HepG2 (cell line): Measurements from ENCODE around the gene IFITM10. TPM values are rescaled to one million over a fixed set of nuclear protein-coding genes. Genes with fewer than 3 reads are reported as not detected.

Source experiments
- ATAC-seq: fragments of 200-7000 bp; cut with Tn5 transposase; 3 replicates; pipeline ENCODE4 v1.9.1; 2020; ENCODE audit warnings: mild to moderate bottlenecking, moderate library complexity
- BruUV-seq: library from RNA; stranded (reverse); fragments of 400-500 nt; replicated peaks from 2 replicates; lab custom pipeline; 2021; lab: Mats Ljungman, UMichigan
- CTCF ChIA-PET: fragments of 300-600 bp; formaldehyde crosslinking; extraction: SDS; loops from one replicate; lab custom pipeline; 2021; ENCODE audit warnings: low total read pairs, inconsistent platforms, low intra/inter-chr PET ratio; lab: Yijun Ruan, JAX
- POLR2A ChIA-PET: fragments of 350-600 bp; sonication (Branson Sonifier 250); formaldehyde crosslinking; loops from one replicate; lab custom pipeline; 2020; ENCODE audit warnings: antibody characterized with exemption, inconsistent platforms; lab: Yijun Ruan, JAX
- DNase-seq: peaks from one replicate; pipeline ENCODE4 v3.0.0-alpha.2; 2015; ENCODE audit warnings: low spot score
- FAIRE-seq: peaks from 3 replicates; lab custom pipeline; 2011; peaks lifted over from hg19 to GRCh38; lab: Jason Lieb, UNC
- H2AFZ ChIP-seq: one replicate; pipeline ENCODE4 v1.6.1; 2011; ENCODE audit warnings: low read length, inconsistent platforms
- H3K27ac ChIP-seq: fragments of 300-600 bp; 3 replicates; pipeline ENCODE4 v1.8.0; 2011; ENCODE audit warnings: mixed run types, mild to moderate bottlenecking, mixed read lengths, low read length, inconsistent platforms; ENCODE audit not compliant: insufficient read depth; ENCODE audit errors: extremely low read length
- H3K27me3 ChIP-seq, 2 experiments: fragments of 200-600 bp in 1 of 2; 2 replicates in 1 of 2; 3 replicates in 1 of 2; pipeline versions ENCODE4 v1.6.0 to v1.8.0; 2011; ENCODE audit warnings: low read length in 2 of 2, mild to moderate bottlenecking in 2 of 2, moderate library complexity in 2 of 2, inconsistent platforms in 1 of 2; ENCODE audit not compliant: insufficient read depth in 2 of 2, control insufficient read depth in 1 of 2
- H3K36me3 ChIP-seq, 2 experiments: fragments of 200-600 bp in 1 of 2; replicated peaks in 1 of 2; 2 replicates in 1 of 2; 3 replicates in 1 of 2; pipeline versions ENCODE4 v1.5.1 to v1.8.0; 2011; ENCODE audit warnings: low read length in 2 of 2, inconsistent platforms in 1 of 2; ENCODE audit not compliant: insufficient read depth in 2 of 2, control insufficient read depth in 1 of 2
- H3K4me1 ChIP-seq: 2 replicates; pipeline ENCODE4 v1.5.1; 2012; ENCODE audit warnings: low read length, inconsistent platforms; ENCODE audit not compliant: insufficient read depth
- H3K4me2 ChIP-seq: 2 replicates; pipeline ENCODE4 v1.6.0; 2011; ENCODE audit warnings: low read depth, low read length, inconsistent platforms
- H3K4me3 ChIP-seq, 3 experiments: fragments of 200-600 bp in 1 of 3; sonication (generic), shearing (Covaris generic) in 1 of 3; replicated peaks in 1 of 3; 2 replicates each; pipeline ENCODE4 v1.5.1; 2011 to 2016; ENCODE audit warnings: low read length in 3 of 3, inconsistent platforms in 2 of 3, low read depth in 2 of 3, mild to moderate bottlenecking in 2 of 3, control low read depth in 1 of 3, mixed read lengths in 1 of 3; ENCODE audit not compliant: insufficient read depth in 1 of 3
- H3K79me2 ChIP-seq: one replicate; pipeline ENCODE4 v1.6.1; 2011; ENCODE audit warnings: low read length, inconsistent platforms; ENCODE audit not compliant: insufficient read depth
- H3K9ac ChIP-seq: 2 replicates; pipeline ENCODE4 v1.6.0; 2011; ENCODE audit warnings: mild to moderate bottlenecking, low read depth, low read length, inconsistent platforms; ENCODE audit not compliant: insufficient read depth
- H3K9me3 ChIP-seq: 2 replicates; pipeline ENCODE4 v1.5.1; 2012; ENCODE audit warnings: mild to moderate bottlenecking, low read length
- H4K20me1 ChIP-seq: 2 replicates; pipeline ENCODE4 v1.6.0; 2011; ENCODE audit warnings: inconsistent platforms, mild to moderate bottlenecking, low read length, moderate library complexity; ENCODE audit not compliant: insufficient read depth
- HCFC1 ChIP-seq: fragments of 150-350 bp; IDR thresholded peaks from 2 replicates; pipeline ENCODE4 v1.6.1; 2014; ENCODE audit warnings: low read depth, low read length
- HNRNPUL1 ChIP-seq: fragments of 200-400 bp; formaldehyde crosslinking; IDR thresholded peaks from 2 replicates; pipeline ENCODE4 v1.6.1; 2017; ENCODE audit warnings: low read depth, mild to moderate bottlenecking, low read length, moderate library complexity
- NCOA2 ChIP-seq: sonication (generic); formaldehyde crosslinking; IDR thresholded peaks from 2 replicates; pipeline ENCODE4 v1.8.0; 2022; ENCODE audit warnings: inconsistent platforms
- RBFOX2 ChIP-seq: fragments of 200-400 bp; formaldehyde crosslinking; IDR thresholded peaks from 2 replicates; pipeline ENCODE4 v1.6.1; 2017; ENCODE audit warnings: low read depth, mild to moderate bottlenecking, low read length
- SIX1 ChIP-seq: sonication (generic); formaldehyde crosslinking; IDR thresholded peaks from 2 replicates; pipeline ENCODE4 v1.4.0; 2020; ENCODE audit warnings: missing genetic modification reagents, borderline replicate concordance
- SP4 ChIP-seq: sonication (generic); formaldehyde crosslinking; IDR thresholded peaks from 2 replicates; pipeline ENCODE4 v1.8.1; 2023; ENCODE audit warnings: mild to moderate bottlenecking, missing genetic modification reagents
- ZNF317 ChIP-seq: sonication (generic); formaldehyde crosslinking; IDR thresholded peaks from 2 replicates; pipeline ENCODE4 v1.5.0; 2020; ENCODE audit warnings: mild to moderate bottlenecking, missing genetic modification reagents
- ZNF382 ChIP-seq: sonication (generic); formaldehyde crosslinking; IDR thresholded peaks from 2 replicates; pipeline ENCODE4 v1.5.0; 2020; ENCODE audit warnings: missing genetic modification reagents, mild to moderate bottlenecking, borderline replicate concordance
- ZNF615 ChIP-seq: sonication (generic); formaldehyde crosslinking; IDR thresholded peaks from 2 replicates; pipeline ENCODE4 v1.5.0; 2020; ENCODE audit warnings: mild to moderate bottlenecking, missing genetic modification reagents, borderline replicate concordance
- ZNF780A ChIP-seq: sonication (generic); formaldehyde crosslinking; IDR thresholded peaks from 2 replicates; pipeline ENCODE4 v1.8.0; 2022; ENCODE audit warnings: mild to moderate bottlenecking, missing genetic modification reagents, moderate library complexity
- ZSCAN25 ChIP-seq: sonication (generic); formaldehyde crosslinking; IDR thresholded peaks from 2 replicates; pipeline ENCODE4 v1.8.0; 2022; ENCODE audit warnings: mild to moderate bottlenecking, missing genetic modification reagents
- WGBS: methylation state at CpG from one replicate; pipeline ENCODE4 v1.1.6; 2017; ENCODE audit warnings: low lambda C conversion rate; 5-methylcytosine and 5-hydroxymethylcytosine counted together
- in situ Hi-C: cut with HindIII; loops from 2 replicates; pipeline ENCODE4 v1.10.0; 2017; ENCODE audit warnings: low pct_unique_long_range_greater_than_20kb; ENCODE audit not compliant: extremely low pct_ligation_motif_present
- intact Hi-C: fragments of 100-400 bp; cut with micrococcal nuclease; formaldehyde crosslinking; loops from one replicate; pipeline ENCODE4 v1.10.0; 2022; ENCODE audit not compliant: unreplicated experiment
- polyA plus RNA-seq, 8 experiments: library from polyadenylated mRNA; depleted of rRNA in 3 of 8; stranded (reverse) in 7 of 8; unstranded in 1 of 8; fragments of >200 nt; fragmentation: Illumina TruSeq in 4 of 8; extraction: Trizol in 4 of 8; gene quantifications; 2 replicates each; pipeline versions ENCODE4 v1.2.1 to v1.2.3, GENCODE V29; 2011 to 2016; ENCODE audit warnings: low read depth in 4 of 8, missing spikeins in 1 of 8, mixed read lengths in 1 of 8; ENCODE audit not compliant: insufficient read depth in 1 of 8
- total RNA-seq, 5 experiments: library from RNA; depleted of rRNA; stranded (reverse); fragments of >200 nt; fragmentation: Illumina TruSeq; extraction: Trizol; gene quantifications; 2 replicates each; pipeline ENCODE4 v1.2.3, GENCODE V29; 2016; ENCODE audit warnings: low read depth in 1 of 5
- TF ChIP-seq, protein P1 (sequence below), 2 experiments: sonication (generic) in 1 of 2; formaldehyde crosslinking in 1 of 2; IDR thresholded peaks; 2 replicates each; pipeline versions ENCODE4 v1.4.0 to v1.6.1; 2018 to 2020; ENCODE audit warnings: missing genetic modification reagents in 2 of 2, borderline replicate concordance in 1 of 2, low read depth in 1 of 2, mild to moderate bottlenecking in 1 of 2, missing biosample characterization in 1 of 2
- TF ChIP-seq, protein P2 (sequence below): sonication (generic); formaldehyde crosslinking; IDR thresholded peaks from 2 replicates; pipeline ENCODE4 v1.4.0; 2020; ENCODE audit warnings: missing genetic modification reagents
- TF ChIP-seq, protein P3 (sequence below), 2 experiments: sonication (generic) in 1 of 2; formaldehyde crosslinking in 1 of 2; IDR thresholded peaks; 2 replicates each; pipeline versions ENCODE4 v1.5.1 to v1.6.1; 2011 to 2020; ENCODE audit warnings: borderline replicate concordance in 1 of 2, low read depth in 1 of 2, low read length in 1 of 2, mild to moderate bottlenecking in 1 of 2, missing genetic modification reagents in 1 of 2, moderate library complexity in 1 of 2
- TF ChIP-seq, protein P4 (sequence below): IDR thresholded peaks from 2 replicates; pipeline ENCODE4 v1.6.1; 2012; ENCODE audit warnings: low read depth, low read length, improper control_type of control experiment

The IFITM10 gene
- total and polyA plus RNA-seq, 2 of the 13 experiments (the other 11 are each of a cell fraction or from before 2014, with no cell fraction given), result 0.09 to 0.13 TPM

DNA sequence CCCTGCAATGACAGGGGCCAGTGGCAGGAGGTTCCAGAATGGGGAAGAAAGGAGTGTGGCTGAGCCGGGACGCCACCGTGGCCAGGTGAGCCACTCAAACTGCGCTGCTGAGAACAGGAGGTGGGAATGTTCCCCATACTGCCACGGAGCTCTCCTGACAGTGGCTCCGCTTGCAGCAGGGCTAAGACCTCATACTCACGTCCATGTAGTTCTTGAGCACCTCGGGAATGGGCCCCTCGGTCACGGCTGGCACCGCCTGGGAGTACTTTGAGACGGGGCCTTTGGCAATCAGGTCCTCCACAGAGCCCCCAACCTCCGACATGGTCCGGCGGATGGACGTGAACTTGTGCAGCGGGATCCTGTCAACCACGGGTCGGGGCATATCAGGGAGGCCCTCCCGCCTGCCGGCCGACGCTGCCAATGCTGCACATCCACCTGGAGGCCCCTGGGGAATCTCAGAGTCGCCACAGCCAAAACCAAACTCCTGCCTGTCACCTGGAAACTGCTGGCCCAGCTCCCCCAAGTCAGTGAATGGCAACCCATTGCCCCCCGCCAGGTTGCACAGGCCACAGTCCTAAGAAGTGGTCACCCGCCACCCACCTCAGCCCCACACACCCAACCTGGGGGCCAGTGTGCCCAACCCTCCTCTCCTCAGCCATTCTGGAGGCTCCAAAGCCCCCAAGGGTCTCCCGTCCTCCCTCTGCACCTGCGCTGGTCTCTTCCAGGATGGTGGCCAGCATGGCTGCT is 10.9 kb upstream of the IFITM10 start:
- H3K27ac ChIP-seq, result no peak overlapping the region
- H3K9me3 ChIP-seq, result no peaks in the 10 kb centered on the region
- peak overlapping the region; percentile 89 for H3K4me2 ChIP-seq
- ATAC-seq, result no peak
- no peak for FAIRE-seq
- 0 out of 2 replicates have a peak overlapping the region, but pooled peaks have one; percentile 82 for H3K9ac ChIP-seq
- H2AFZ ChIP-seq, result no peak overlapping the region
- CTCF ChIA-PET, result no interaction called here
- peaks cover 38% of the 10 kb centered on the region for H3K4me1 ChIP-seq
- no peak for DNase-seq
- H3K36me3 ChIP-seq, result peaks cover 16 to 18% of the 10 kb centered on the region in 2 experiments; a peak in 4 of 5 replicates
- peaks cover 6% of the 10 kb centered on the region; the same call in 1 of the 2 replicates for H4K20me1 ChIP-seq
- peaks cover 0 to 6% of the 10 kb centered on the region in 2 experiments; a peak in 1 of 5 replicates for H3K27me3 ChIP-seq
- in situ Hi-C loops, result loop anchor here (5.0 kb wide), 1 partner anchor 64 kb away; the partner anchor contains the start of gene KRTAP5-6
- BruUV-seq, result no TSS peak
- 100% methylated on average over 6 of the region's 28 CpGs for WGBS
- intact Hi-C loops, result no loop called here
- peaks cover 9% of the 10 kb centered on the region for H3K79me2 ChIP-seq
- POLR2A ChIA-PET, result interaction anchor here (1.2 to 1.9 kb wide), 3 partner anchors 9 to 67 kb away, joined by 5 to 10 read pairs (median 6); no protein-coding TSS in a partner anchor
- H3K4me3 ChIP-seq, result peak overlapping the region in 1 of 3 experiments; percentile 85; a peak in 1 of 6 replicates
- TF ChIP-seq ZNF780A (CRISPR knock-in tag) (no peak), NCOA2 (CRISPR knock-in tag) (no peak), SIX1 (no peak), ZSCAN25 (CRISPR knock-in tag) (no peak), HNRNPUL1 (no peak), HCFC1 (no peak), ZNF317 (no peak), ZNF615 (CRISPR knock-in tag) (no peak), SP4 (CRISPR knock-in tag) (no peak), ZNF382 (CRISPR knock-in tag) (no peak), RBFOX2 (peak; percentile 61)
- TF ChIP-seq, protein P1, sequence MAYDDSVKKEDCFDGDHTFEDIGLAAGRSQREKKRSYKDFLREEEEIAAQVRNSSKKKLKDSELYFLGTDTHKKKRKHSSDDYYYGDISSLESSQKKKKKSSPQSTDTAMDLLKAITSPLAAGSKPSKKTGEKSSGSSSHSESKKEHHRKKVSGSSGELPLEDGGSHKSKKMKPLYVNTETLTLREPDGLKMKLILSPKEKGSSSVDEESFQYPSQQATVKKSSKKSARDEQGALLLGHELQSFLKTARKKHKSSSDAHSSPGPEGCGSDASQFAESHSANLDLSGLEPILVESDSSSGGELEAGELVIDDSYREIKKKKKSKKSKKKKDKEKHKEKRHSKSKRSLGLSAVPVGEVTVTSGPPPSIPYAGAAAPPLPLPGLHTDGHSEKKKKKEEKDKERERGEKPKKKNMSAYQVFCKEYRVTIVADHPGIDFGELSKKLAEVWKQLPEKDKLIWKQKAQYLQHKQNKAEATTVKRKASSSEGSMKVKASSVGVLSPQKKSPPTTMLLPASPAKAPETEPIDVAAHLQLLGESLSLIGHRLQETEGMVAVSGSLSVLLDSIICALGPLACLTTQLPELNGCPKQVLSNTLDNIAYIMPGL (CRISPR knock-in tag; IDR thresholded peaks at IDR 0.05; ENCODE audit: borderline replicate concordance in 1 of 2, low read depth in 1 of 2), result no peak
- TF ChIP-seq, protein P2, sequence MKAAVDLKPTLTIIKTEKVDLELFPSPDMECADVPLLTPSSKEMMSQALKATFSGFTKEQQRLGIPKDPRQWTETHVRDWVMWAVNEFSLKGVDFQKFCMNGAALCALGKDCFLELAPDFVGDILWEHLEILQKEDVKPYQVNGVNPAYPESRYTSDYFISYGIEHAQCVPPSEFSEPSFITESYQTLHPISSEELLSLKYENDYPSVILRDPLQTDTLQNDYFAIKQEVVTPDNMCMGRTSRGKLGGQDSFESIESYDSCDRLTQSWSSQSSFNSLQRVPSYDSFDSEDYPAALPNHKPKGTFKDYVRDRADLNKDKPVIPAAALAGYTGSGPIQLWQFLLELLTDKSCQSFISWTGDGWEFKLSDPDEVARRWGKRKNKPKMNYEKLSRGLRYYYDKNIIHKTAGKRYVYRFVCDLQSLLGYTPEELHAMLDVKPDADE (CRISPR knock-in tag), result no peak
- TF ChIP-seq, protein P3, sequence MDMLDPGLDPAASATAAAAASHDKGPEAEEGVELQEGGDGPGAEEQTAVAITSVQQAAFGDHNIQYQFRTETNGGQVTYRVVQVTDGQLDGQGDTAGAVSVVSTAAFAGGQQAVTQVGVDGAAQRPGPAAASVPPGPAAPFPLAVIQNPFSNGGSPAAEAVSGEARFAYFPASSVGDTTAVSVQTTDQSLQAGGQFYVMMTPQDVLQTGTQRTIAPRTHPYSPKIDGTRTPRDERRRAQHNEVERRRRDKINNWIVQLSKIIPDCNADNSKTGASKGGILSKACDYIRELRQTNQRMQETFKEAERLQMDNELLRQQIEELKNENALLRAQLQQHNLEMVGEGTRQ (IDR thresholded peaks at IDR 0.05; ENCODE audit: low read depth, low read length), result no peak
- TF ChIP-seq, protein P3 (CRISPR knock-in tag; IDR thresholded peaks at IDR 0.05; ENCODE audit: borderline replicate concordance), result peak; percentile 24; the same call in 1 of the 2 replicates
- TF ChIP-seq, protein P4, sequence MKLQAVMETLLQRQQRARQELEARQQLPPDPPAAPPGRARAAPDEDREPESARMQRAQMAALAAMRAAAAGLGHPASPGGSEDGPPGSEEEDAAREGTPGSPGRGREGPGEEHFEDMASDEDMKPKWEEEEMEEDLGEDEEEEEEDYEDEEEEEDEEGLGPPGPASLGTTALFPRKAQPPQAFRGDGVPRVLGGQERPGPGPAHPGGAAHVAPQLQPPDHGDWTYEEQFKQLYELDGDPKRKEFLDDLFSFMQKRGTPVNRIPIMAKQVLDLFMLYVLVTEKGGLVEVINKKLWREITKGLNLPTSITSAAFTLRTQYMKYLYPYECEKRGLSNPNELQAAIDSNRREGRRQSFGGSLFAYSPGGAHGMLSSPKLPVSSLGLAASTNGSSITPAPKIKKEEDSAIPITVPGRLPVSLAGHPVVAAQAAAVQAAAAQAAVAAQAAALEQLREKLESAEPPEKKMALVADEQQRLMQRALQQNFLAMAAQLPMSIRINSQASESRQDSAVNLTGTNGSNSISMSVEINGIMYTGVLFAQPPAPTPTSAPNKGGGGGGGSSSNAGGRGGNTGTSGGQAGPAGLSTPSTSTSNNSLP, result no peak
